ENCODE measurements around the gene UQCC2. TPM values are rescaled to one million over a fixed set of nuclear protein-coding genes. Genes with fewer than 3 reads are reported as not detected.

UQCC2 gene
- polyA plus RNA-seq, 10 donors: 55.0 to 85.8 (median 69.2) TPM

DNA sequence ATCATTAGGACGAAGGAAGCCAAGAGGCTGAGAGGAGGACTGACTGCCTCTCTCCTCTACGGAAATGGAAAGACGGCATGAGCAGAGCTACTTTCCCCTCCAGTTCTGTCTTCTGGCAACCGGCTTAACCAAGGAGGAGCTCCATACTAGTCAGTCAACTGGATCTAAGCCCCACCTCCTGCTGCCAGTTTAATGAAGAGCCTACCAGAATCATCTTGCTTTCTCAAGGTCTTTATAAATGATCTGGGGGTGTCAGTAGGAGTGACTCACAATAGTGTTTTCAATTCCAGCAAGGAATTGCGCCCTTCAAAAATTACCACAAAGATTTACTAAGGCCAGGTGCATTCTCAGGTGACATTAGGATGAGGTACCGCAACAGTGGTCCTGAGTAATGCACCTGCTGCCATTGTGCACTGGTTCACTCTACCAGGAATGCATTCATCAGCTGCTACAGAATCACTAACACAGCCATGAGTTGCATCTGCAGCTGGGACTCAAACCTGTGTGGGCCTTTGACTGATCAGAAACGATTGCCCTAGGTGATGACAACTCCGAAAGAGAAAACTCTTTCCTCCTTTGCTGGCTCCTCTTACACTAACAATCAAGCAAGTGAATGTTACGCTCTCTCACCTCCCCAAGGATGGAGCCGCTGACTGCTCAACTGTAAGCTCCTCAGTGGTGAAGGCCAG, 2.8 kb downstream of the UQCC2 start:
- no peak for DNase-seq

DNA sequence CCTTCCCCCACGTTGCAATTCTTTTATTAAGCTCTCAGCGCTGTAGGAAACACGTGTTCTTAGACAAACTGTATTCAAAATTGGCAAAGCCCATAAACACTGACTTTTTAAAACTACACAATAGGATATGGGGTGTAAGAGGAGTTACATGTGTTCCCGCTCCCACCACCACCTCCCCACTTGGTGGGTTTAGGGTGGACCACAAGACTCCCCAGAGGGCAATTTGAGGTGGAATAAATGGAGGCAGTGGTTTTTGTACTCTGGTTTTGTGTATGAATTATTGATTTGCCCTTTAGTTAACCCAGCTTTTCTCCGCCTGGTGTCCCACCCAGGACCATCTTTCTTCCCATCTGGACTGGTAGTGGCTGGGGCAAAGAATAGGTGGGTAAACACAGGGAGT, 3.7 kb downstream of the UQCC2 start:
- no peak for DNase-seq

- DNase-seq: no peak
Measured at GRCh38 chr6:33705955-33706725, 5.4 kb downstream of the UQCC2 start.

DNA sequence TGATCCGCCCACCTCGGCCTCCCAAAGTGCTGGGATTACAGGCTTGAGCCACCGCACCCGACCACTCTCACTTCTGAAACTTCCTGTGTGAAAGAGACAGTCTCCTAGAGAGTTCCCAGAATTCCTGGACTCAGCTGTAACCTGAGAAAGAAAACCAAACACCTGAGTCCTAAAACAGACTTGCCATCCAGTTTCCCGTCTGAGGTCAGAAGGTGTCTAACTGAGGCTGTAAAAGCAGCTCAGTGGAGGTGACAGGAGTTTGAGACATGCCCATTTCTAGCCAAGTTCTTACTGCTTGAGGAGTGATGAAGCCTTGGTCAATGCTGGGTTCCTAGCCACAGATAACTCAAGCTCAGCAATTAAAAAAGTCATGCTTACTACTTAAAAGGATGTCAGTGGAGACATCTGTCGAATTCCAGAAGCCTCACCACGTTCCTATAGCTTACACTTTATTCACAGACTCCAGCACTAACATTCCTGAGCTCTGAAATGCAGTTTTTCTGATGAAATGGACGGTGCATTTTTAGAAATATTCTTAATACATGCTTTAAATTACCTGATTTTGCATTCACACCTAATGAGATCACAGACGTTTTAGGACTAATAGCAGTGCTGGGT, 6.1 kb downstream of the UQCC2 start:
- DNase-seq: no peak

GRCh38 chr6:33704215-33705066, 7.1 kb downstream of the UQCC2 start:
- DNase-seq: no peak

GRCh38 chr6:33702345-33702977, 9.0 kb downstream of the UQCC2 start:
- peak in 1 of 3 donors; percentile 54 for DNase-seq

DNA sequence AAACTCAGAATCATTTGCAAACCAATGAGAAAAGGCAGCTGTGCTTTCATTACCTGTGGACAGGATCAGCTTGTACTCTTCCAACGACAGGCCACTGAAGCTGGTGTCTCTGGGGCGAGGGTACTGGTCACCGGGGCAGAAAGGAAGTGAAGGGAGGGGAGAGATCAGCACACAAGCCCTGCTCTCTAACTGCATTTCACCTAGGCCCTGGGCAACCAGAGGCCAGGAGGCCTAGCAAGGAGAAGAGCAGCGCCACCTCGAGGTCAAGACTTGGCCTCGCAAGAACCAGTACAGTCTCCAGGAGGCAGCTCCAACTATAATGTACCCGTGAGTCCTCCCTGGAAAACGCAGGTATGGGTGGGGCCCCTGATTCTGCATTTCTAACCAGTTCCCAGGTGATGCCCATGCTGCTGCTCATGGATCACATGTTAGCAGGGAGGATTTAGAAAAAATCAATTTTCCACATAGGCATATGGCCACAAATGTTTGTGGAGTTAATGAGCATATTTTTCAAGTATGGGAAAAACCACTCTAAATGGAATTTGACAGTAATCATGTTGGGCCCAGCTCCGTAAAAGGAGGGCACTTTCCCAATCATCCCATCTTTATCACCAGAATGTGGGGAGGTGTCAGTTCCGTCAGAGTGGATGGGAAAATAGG, 11.0 kb downstream of the UQCC2 start:
- peak in 2 of 3 donors; percentile 56 to 70 for DNase-seq

- no peak for DNase-seq
Measured at GRCh38 chr6:33699739-33700138, 11.8 kb downstream of the UQCC2 start.

GRCh38 chr6:33699131-33699530, 12.4 kb downstream of the UQCC2 start:
- no peak for DNase-seq

- DNase-seq: no peak
Measured at GRCh38 chr6:33698494-33698893, 13.0 kb downstream of the UQCC2 start.

DNA sequence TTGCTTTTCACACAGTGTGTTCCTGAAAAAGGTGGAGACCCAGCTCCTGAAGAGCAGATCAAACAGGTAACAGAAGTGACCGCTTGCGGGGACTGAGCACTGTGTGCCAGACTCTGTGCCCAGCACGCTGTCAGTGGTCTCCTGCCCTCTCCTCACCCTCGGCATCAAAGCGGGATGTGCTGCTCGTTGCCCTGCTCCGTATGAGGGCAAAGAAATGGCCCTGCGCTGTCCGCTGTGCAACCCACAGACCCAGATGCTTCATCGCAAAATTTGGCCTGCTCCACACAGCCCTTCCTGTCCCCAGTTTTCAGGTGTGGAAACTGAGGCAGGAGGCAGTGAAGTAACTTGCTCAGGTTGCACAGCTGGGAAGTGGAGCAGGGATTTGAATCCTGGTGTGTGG, 13.7 kb downstream of the UQCC2 start:
- DNase-seq: no peak

GRCh38 chr6:33696548-33697518, 14.7 kb downstream of the UQCC2 start:
- peak in 2 of 3 donors; percentile 26 to 41 for DNase-seq

GRCh38 chr6:33696076-33696475, 15.4 kb downstream of the UQCC2 start:
- DNase-seq: no peak

DNA sequence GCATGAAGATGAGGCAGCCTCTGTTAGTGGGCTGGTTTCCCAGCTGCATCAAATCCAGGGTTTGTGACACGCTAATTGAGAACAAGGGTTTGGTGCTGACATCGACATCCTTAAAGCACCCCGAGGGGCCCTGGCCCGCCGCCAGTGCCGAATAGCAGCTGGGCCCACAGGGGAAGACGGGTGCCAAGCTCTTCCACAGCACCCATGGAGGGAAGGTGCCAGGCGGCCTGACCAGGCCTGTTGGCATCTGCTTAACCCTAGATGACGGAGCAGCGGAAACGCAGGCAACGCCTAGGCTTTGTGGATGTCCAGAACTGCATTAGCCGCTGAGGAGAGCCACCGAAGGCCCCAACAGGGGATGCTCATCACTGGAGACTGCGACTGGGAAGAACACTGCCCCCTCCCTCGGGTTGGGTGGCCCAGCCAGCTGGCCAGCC, 16.0 kb downstream of the UQCC2 start:
- no peak for DNase-seq

DNA sequence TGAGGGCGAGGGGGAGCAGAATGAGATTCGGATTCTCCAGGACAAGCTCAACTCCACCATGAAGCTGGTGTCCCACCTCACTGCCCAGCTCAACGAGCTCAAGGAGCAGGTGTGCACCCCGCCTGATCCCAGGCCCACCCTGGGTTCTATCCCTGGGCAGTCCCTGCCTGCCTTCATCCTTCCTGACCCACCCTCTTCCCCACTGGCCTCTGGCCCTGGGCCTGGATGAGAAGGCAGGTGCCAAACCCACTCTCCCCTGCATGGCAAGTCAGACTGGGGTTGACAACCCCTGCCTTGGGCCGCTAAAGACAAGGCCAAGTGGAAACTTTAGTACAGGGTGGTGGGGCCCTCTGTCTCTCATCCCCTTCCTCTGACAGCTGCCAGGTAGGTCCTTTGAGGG, 16.5 kb downstream of the UQCC2 start:
- no peak for DNase-seq

DNA sequence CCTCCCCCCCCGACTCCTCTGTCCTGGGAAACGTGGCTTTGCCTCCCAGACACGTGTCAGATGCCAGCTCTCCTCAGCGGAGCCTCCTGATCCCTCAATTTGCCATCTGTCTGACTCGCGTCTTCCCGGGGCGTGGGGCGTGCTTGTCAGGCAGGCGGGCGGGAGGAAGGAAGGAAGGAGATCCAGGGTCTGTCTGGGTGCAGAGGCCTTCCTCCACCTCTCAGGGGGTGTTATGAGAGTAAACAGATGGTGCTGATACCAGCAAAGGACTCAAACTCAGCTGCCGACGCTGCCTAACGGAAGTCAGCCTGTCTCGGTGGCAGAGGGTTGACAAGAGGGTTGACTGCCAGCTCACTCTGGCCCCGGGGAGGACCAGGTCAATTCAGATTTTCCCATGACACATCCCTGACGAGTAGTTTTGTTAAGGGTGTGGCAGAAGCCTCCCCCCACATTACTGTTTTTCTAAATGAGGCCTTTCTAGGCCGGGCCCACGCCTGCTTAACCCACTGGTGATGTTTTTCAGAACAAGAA, 17.0 kb downstream of the UQCC2 start:
- peak; percentile 31 to 55 (median 45) for DNase-seq

DNA sequence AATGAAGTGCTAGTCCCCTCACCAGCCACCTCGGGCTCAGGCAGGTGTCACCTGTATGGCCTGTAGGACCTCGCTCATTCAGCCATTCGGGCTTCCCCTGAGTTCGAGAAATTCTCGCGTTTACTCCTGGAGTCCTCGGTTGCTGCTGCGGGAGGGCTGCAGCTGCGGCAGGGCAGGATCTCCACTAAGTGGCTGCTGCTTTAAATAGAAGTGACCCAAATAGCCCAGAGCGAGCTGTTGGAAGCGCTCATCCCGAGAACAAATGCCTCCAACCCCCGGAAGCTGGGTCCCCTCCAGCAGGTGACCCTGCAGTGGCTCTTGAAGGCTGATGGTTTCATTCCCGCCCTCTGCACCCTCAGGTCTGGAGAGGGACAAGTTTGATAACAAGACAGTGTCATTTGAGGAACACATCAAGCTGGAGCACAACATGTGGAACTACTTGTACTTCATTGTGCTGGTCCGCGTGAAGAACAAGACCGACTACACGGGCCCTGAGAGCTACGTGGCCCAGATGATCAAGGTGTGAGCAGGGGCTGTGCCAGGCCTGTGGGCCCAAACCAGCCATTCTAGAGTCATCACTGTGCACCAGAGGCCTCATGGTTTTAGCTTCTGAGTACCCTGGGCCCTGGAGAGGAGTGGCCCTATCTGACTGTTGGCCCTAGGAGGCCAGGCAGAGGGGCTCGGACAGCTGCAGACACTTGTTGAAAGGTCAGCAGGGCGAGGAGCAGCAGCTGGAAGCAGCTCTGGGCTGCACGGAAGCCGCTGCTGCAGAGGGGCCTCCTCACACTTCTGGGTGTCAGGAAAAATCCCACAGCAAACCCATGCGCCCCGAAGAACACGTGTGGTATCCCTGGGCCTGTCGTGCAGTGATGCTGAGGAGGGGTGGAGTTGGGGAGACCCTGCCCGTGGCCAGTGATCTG, 18.1 kb downstream of the UQCC2 start:
- peak in 2 of 3 donors; percentile 33 to 60 for DNase-seq

- DNase-seq: peak in 1 of 3 donors; percentile 32
Measured at GRCh38 chr6:33692760-33693158, 18.7 kb downstream of the UQCC2 start.

Data from muscle of back (tissue), 11 donors.